GOT3 (cell line): Measurements from ENCODE around the gene LYRM2.

Source experiments
- DNase-seq: peaks from one replicate; lab custom pipeline; 2025; ENCODE audit warnings: mixed read lengths; lab: John Stamatoyannopoulos, UW

Gene LYRM2

DNA sequence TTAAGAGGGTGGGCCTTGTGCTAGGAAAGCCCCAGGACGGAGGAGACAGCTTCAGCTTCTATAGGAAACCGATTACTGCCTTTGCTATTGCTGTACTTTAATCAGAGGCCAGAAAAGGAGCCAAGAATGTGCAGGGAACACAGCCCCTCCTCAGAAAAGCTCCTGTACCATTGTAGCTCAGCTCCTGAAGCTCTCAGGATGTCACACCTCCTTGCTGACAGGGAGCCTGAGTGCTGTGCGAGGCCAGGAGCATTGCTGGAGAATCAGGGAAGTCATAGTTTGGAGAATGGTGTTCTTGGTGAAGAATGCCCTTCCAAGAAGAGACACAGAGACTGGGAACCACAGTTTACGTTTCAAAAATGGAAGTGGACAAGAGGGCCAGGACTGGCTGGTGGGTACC is 46.8 kb downstream of the LYRM2 start:
- no peak for DNase-seq

DNA sequence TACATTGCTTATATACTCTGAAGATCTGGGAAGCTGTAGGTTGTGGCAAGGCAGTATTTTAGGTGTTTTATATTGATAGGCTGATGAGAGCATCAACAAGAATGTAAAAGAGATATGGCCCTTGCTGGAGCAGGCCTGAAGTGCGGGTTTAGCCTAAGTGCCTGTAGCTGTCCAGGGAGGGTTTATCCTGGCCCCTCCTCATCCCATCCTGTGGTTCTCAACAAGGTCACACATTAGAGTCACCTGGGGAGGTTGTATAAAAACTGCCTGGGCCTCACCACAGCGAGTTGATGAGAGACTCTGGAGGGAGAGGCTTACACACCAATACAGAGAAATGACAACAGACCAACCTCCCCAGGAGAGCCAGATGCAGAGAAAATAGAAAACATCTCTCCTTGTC is 48.4 kb downstream of the LYRM2 start:
- no peak for DNase-seq

GRCh38 chr6:89589297-89590025 is 49.1 kb downstream of the LYRM2 start:
- DNase-seq, result no peak

DNA sequence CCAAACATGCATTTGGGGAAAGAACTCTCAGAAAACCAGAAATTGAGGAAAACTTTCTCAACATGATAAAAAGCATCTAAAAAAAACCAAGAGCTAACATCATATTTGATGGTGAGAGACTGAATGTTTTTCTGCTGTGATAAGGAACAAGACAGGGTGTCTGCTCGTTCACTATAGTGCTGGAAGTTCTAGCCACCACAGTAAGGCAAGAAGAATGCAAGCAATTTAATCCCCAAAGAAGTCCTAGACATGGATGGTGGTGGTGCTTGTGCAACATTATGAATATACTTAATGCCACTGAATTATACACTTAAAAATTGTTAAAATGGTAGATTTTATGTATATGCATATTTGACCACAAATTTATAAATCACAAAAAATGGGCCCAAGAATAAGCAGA is 53.4 kb downstream of the LYRM2 start:
- DNase-seq, result no peak

GRCh38 chr6:89584539-89584938 is 54.0 kb downstream of the LYRM2 start:
- no peak for DNase-seq

DNA sequence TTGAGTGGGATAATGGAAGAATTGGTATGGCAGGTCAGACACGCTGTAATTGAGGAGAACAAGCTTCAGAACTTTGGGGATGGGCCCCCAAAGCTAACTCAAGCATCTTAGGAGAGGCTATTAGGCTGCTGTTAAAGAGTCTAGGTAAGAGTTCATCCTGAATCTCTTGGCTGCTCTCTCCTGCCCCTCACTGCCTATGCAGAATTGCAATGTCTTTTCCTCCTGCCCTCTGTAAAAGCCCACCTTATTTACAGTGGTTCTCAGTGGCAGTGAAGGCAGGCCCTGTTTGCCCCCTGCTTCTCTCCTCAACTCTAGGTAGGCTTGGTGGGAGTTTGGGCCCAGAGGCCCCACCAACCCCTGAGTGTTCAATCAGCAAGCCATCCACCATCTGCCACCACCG is 55.0 kb downstream of the LYRM2 start:
- DNase-seq, result no peak

GRCh38 chr6:89582669-89583325 is 55.8 kb downstream of the LYRM2 start:
- DNase-seq, result no peak

GRCh38 chr6:89581689-89582088 is 56.9 kb downstream of the LYRM2 start:
- no peak for DNase-seq

DNA sequence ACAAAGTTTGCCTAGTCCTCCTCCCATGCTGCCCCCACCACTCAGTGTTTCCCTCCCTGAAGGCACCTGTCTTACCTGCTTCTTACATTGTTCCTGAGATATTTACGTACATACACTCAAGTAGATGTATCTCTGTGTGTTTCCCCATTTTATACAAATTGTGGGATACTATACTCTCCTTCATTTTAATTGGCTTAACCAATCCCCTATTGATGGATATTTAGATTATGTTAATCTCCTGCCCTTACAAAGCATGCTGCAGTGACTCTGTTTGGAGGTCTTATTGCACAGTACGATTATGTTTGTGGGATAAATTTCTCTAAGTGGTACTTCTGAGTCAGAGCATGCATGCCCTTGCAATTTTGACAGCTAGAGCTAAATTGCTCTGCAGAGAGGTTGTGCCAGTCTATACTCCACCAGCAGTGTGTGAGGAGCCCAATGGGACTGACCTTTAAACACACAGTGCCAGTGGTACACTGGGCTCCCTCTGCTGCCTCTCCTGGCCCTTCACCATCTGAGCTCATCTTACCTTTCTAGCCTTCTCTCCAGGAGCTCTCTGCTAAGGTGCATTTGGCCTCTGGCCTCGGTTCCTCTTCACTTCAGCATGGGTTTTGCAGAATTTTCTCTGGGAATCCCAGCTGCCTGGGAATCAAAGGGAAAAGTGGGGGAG is 57.4 kb downstream of the LYRM2 start:
- no peak for DNase-seq

- no peak for DNase-seq
Observed at GRCh38 chr6:89575562-89575960, 63.0 kb downstream of the LYRM2 start.

- DNase-seq, result no peak
Observed at GRCh38 chr6:89574910-89575561, 63.5 kb downstream of the LYRM2 start.

- DNase-seq, result no peak
Observed at GRCh38 chr6:89567630-89568390, 70.7 kb downstream of the LYRM2 start.

GRCh38 chr6:89566930-89567629 is 71.5 kb downstream of the LYRM2 start:
- DNase-seq, result no peak

- DNase-seq, result no peak
Observed at GRCh38 chr6:89566008-89566800, 72.3 kb downstream of the LYRM2 start.

GRCh38 chr6:89564752-89565427 is 73.7 kb downstream of the LYRM2 start:
- DNase-seq, result no peak

DNA sequence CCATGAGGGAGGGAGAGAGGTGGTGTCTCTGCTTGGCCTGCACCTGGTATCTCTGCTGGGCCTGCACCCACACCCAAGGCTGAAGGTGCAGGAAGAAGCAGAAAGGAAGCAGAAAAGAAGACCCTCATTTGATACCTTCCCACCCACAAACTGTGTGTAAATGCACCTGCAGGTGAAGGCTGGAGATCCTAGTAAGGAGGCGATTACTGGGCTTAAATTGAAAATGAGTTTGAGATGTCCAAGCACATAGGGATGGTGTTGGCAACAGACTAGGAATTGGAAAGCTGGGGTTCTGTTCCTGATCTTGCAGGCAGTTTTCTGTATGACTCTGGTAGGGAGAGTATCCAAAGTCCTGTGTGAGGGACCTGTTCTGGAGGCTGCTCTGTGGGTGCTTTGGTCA is 74.7 kb downstream of the LYRM2 start:
- DNase-seq, result no peak

- no peak for DNase-seq
Observed at GRCh38 chr6:89562093-89562973, 76.2 kb downstream of the LYRM2 start.

DNA sequence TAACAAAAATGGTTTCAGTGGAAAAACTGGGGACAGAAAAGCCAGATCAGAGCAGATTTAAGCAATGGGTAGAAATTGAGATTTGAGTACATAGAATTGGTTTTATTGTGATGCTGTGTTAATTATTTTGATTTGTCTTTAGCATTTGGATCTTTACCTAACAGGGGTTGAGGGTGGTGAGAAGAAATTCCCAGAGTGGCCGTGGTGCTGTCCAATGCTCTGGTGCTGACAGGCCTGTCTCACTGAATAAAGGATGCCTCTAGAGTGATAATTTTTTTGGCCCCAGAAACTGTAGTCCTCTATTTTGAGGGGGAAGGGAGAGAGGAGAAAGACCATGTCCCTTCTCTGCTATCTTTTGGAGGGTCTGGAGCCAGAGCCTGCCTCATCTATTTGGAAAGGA is 79.1 kb downstream of the LYRM2 start:
- no peak for DNase-seq

DNA sequence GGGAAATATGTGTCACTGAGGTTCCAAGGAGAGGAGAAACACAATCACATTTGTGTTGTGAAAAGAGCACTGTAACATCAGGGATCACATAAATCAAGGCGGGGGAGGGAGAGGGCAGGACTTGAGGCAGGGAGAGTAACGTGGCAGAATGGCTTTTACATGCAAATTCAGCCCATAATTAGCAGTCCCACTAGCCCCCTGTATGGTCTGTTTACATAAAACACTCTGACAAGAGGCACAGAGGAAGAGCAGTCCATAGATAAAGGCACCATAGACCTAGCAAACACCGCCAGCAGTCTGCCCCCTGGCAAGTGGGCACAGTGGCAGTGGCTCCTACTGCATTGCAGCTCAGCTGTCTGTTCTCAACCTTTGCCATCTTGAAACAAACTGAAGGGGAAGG is 82.7 kb downstream of the LYRM2 start:
- DNase-seq, result no peak
